UCSD-AML1 (cell line): ENCODE data around the gene BGN.

Experiments
- DNase-seq: peaks from one replicate; lab custom pipeline; 2025; ENCODE audit not compliant: unreplicated experiment; lab: John Stamatoyannopoulos, UW

BGN gene

GRCh38 chrX:153459986-153460385, 34.8 kb upstream of the BGN start:
- DNase-seq = no peak

DNA sequence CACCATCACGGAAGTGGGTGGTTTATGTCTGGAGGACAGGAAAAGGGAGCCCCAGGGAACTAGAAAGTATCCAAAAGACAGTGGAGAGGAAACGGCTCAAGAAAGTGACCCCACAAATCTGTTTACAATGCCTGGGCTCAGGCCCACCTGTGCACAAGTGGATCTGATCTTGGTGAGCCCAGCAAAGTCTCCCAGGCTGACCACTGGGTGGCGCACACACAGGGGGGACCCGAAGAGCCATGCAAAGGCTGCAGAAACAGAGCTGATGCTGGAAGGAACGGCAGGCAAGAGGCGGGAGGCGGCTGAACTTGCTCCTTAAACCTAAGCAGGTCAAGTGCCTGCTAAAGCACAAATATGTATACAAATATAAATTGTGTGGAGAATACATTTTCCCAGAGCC, 34.0 kb upstream of the BGN start:
- peak; percentile 44 for DNase-seq

GRCh38 chrX:153462291-153462690, 32.5 kb upstream of the BGN start:
- no peak for DNase-seq

DNA sequence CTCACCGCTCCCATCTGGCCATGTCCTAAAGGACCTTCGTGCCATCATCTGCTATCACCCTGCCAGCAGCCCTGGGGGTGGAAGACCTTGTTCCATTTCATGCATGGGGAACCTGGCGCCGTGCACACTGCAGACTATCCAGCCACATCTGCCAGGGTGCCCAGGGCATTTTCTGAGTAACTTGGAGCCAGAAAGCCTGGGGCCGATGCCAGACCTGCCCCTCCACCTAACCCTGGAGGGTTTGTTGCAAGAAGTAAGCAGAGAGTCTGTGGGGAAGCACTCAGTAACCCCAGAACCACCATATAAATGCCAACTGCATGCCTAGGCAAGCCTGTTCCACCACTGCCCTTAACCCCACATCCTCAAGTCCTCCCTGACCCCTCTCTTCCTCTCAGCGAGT, 31.7 kb upstream of the BGN start:
- no peak for DNase-seq

- no peak for DNase-seq
Observed at GRCh38 chrX:153463556-153463955, 31.2 kb upstream of the BGN start.

- DNase-seq = no peak
Observed at GRCh38 chrX:153464116-153464515, 30.7 kb upstream of the BGN start.

DNA sequence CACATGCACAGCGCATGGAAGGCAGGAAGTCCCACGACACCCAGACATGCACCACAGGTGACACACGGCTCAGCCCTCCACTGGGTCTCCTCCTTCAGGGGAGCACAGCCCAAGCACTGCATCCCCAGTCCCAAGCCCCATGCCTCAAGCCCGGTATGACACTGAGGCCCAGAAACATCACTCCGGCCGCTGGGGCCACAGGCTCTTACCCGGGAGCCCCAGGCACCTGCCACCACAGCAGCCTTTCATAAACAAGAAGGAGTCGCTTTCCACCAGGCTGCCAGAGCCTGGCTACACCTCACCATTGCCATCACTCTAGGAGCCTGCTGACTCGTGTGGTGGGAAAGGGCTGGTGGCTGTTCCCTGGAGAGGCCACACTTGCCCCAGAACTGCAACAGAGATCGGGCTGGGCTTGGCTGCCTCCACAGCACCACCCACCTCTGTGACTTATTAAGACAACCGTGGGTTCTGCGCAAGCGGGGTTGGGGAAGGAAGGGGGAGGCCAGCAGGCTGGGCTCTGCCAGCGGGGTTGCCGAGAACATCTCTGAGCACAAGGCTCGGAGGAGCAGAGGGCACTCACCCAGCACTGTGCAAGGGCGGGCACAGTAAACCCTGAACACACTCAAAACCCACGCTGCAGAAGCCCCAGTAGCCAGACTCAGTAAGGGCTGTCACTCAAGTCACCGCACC, 28.9 kb upstream of the BGN start:
- DNase-seq = no peak

DNA sequence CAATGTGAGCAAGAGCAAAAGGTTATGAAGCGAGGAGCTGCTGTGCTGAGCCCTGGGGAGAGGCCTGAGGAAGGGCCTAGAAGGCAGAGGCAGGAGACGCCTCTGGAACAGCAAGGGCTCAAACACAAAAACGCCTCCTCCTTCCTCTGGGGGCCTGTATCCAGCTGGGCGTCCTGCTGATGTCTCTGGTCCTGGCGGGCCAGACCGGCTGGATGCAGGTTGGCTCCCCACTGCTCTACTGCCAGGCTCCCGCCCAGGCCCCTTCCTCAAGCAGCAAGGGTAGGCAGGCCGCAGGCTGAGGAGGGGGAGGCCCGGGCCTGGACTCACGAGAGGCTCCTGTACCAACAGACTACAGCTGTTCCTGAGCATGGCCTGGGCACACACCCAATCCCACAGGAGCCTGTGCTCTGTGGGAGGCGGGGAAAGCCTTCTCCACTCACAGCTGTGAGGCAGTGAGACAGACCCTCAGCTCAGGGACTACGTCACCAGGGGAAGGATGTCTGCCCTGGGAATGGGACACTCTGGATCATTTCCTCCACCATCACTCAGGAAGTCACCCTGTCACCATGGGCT, 26.7 kb upstream of the BGN start:
- DNase-seq = no peak

GRCh38 chrX:153469811-153470410, 24.9 kb upstream of the BGN start:
- DNase-seq = peak; percentile 41

DNA sequence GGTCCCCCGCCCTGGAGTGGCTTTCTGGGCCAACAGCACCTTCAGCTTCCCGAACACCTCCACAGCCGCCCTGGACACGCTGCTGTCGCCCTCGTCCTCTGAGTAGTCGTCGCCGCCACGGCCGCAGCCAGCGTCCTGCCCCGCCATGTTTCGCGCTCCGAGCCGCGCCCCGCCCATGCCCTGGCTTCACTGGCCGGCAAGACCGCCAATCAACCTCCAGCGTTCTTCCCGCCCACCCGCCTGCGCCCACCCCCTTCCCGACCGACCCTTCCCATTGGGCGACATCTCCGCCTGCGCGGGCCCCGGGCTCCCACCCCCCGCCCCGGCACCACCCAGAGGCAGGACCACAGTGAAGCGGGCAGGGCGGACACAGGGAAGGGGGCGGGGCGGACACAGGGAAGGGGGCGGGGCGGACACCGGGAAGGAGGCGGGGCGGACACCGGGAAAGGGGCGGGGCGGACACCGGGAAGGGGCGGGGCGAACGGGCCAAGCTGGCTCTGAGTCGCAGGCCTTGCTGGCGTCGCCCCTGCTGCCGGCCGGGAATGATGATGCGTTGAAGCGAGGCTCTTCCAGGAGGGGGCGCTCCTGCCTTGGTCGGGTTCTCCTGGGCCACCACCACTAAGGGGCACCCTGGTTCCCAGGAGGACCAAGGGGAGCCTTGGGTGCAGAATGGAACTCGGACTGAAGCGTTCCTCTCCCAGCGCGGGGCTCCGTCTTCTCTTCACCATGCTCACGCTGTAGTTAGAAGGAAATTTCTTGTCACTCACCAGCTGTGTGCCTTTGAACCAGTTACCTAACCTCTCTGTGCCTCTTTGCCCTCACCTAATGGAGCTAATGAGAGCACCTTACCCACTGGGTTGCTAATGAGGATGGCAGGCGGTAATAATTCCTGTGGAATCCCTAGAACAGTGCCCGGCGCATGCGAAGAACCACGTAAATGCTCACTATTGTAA, 24.1 kb upstream of the BGN start, which contains the start of gene HAUS7:
Gene HAUS7 (minus strand): TSS at position 166 of the 953 bp plus-strand sequence. CDS start 19 bp downstream, at position 147.
- DNase-seq = peak; percentile 94

DNA sequence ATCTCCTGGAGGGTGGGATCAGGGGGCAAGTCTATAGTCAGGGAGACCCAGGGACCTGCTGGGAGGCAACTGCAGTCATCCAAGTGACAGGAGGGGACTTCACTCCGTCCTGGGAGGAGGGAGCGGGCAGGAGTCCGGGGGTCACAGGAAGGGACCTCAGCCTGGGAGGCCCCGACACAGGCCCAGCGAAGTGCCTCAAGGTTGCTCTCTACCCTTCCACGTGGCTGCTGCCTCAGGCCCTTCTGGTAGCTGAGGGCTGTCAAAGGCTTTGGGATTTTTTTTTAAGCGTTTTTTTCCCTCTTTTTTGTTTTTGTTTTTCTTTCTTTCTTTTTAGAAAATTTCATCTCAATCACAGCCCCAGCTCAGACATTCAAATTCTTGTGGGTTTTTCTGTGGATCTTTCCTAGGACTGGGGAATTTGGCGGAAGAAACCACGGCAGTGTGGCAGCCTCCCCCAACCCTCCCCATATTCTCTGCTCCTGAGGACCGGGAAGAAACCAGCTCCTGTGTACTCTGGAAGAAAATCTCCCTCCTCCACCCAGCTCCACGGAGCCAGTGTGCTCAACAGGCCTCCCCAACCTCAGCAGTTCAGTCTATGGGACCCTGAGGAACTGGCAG, 23.0 kb upstream of the BGN start:
- no peak for DNase-seq

DNA sequence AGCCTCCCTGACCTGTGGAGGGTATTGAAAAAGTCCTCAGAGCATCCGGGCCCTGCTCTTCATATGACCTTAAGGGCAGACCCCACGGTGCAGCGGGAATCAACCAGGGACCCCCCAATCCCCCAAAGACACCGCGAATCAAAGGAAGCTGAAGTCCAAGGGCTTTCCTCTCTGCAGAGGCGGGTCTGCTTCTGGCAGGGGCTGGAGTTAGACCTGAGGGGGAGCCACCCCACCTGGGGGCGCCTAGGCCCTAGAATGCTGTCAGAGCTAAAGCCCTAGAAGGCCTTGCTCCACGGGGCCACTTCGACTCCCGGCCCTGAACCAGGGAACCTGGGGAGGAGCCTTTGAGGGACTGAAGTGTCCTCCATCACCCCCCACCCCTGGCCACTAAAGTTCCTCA, 21.7 kb upstream of the BGN start:
- DNase-seq = no peak

DNA sequence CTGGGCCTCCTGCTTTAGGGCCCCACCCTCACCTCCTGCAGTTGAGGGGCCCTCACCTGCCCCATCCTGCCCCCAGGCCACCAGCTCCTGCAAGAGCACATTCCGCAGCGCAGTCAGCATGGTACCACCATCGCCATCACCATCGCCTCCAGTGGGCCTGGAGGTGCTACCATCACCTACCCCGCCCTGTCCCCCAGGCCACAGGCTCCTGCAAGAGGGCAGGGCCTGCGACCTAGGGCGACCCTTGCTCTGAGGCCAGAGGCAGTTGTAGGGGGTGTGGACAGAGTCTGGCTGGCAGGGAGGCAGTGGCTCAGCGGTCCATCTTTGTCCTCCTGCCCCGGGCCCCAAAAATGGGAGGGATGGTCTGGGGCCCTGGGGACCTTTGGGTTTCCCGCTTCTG, 20.5 kb upstream of the BGN start:
- DNase-seq = no peak

GRCh38 chrX:153474718-153475117, 20.1 kb upstream of the BGN start:
- no peak for DNase-seq

GRCh38 chrX:153475271-153475670, 19.5 kb upstream of the BGN start:
- no peak for DNase-seq

DNA sequence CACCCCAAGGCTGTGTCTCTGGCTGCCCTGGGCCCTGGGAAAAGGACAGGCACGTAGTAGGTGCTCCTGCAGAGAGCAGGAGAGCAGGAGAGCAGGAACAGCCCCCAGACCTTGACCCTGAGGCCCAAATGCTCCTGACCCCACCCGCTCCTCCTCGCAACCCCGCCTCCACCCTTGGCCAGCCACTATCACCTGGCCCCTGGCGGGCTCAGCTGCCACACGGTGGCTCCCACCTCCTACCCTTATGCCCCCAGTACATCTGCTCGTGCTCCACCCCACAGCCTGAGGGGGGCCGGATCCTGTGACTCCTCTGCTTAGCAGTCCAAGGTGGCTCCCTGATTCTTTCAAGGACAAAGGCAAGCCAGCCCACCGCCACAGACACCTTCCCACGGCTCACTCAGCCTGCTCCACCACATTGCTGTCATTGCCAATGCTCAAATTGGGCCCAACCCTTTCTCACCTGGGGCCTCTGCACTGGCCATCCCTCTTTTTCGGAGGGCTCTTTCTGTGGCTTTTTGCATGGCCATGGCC, 19.0 kb upstream of the BGN start:
- DNase-seq = no peak

- DNase-seq = no peak
Observed at GRCh38 chrX:153476666-153477363, 18.0 kb upstream of the BGN start.

- no peak for DNase-seq
Observed at GRCh38 chrX:153477364-153477857, 17.4 kb upstream of the BGN start.

GRCh38 chrX:153477901-153478300, 16.9 kb upstream of the BGN start:
- no peak for DNase-seq

- DNase-seq = no peak
Observed at GRCh38 chrX:153478746-153479145, 16.0 kb upstream of the BGN start.
